GM12878 (cell line): ENCODE results near the gene SAMD1. TPM values are rescaled to one million over a fixed set of nuclear protein-coding genes. Genes with fewer than 3 reads are reported as not detected.

Experiments used
- ATAC-seq: fragments of 200-7000 bp; cut with Tn5 transposase; 3 replicates; pipeline ENCODE4 v1.9.1; 2020; ENCODE audit warnings: mild to moderate bottlenecking, moderate library complexity
- BruUV-seq: library from RNA; stranded (reverse); fragments of 400-500 nt; replicated peaks from 2 replicates; lab custom pipeline; 2021; lab: Mats Ljungman, UMichigan
- CTCF ChIA-PET: fragments of 300-600 bp; sonication (Branson Sonifier 250); formaldehyde crosslinking; extraction: SDS; loops from one replicate; lab custom pipeline; 2021; ENCODE audit warnings: inconsistent platforms; lab: Yijun Ruan, JAX
- POLR2A ChIA-PET: fragments of 350-600 bp; formaldehyde crosslinking; extraction: SDS; loops from one replicate; lab custom pipeline; 2021; ENCODE audit warnings: inconsistent platforms; lab: Charles Lee
- RAD21 ChIA-PET: fragments of 300-600 bp; sonication (Branson Sonifier 250); formaldehyde crosslinking; loops from one replicate; lab custom pipeline; 2023; ENCODE audit warnings: antibody characterized with exemption; ENCODE audit not compliant: unreplicated experiment; lab: Charles Lee
- SMC1A ChIA-PET: fragments of 300-600 bp; sonication (Branson Sonifier 250); formaldehyde crosslinking; loops from one replicate; lab custom pipeline; 2023; ENCODE audit not compliant: unreplicated experiment, uncharacterized antibody; lab: Charles Lee
- DNase-seq: peaks from one replicate; pipeline ENCODE4 v3.0.0-alpha.2; 2011; ENCODE audit warnings: low read depth, low spot score
- FAIRE-seq: peaks from 3 replicates; lab custom pipeline; 2011; peaks lifted over from hg19 to GRCh38; lab: Jason Lieb, UNC
- H2AFZ ChIP-seq: 2 replicates; pipeline ENCODE4 v1.6.0; 2011; ENCODE audit warnings: low read depth, low read length, control low read depth; ENCODE audit not compliant: control insufficient read depth
- H3K27ac ChIP-seq: 2 replicates; pipeline ENCODE4 v1.5.1; 2011; ENCODE audit warnings: control low read depth; ENCODE audit not compliant: control insufficient read depth, insufficient read depth
- H3K27me3 ChIP-seq, 2 experiments: replicated peaks in 1 of 2; 2 replicates each; pipeline versions ENCODE4 v1.6.0 to v1.6.1; 2011; ENCODE audit warnings: low read length in 1 of 2; ENCODE audit not compliant: control insufficient read depth in 2 of 2, insufficient read depth in 2 of 2
- H3K36me3 ChIP-seq, 2 experiments: 2 replicates each; pipeline ENCODE4 v1.5.1; 2011; ENCODE audit warnings: low read length in 1 of 2; ENCODE audit not compliant: control insufficient read depth in 2 of 2, insufficient read depth in 2 of 2
- H3K4me1 ChIP-seq: 2 replicates; pipeline ENCODE4 v1.6.1; 2011; ENCODE audit warnings: mild to moderate bottlenecking, low read length, moderate library complexity, mixed read lengths; ENCODE audit not compliant: control insufficient read depth, insufficient read depth
- H3K4me2 ChIP-seq: 2 replicates; pipeline ENCODE4 v1.6.0; 2011; ENCODE audit warnings: control low read depth; ENCODE audit not compliant: control insufficient read depth, insufficient read depth
- H3K4me3 ChIP-seq: fragments of 200-600 bp; sonication (generic); 2 replicates; pipeline ENCODE4 v1.5.1; 2016
- H3K79me2 ChIP-seq: 2 replicates; pipeline ENCODE4 v1.6.0; 2011; ENCODE audit warnings: low read length; ENCODE audit not compliant: control insufficient read depth, insufficient read depth
- H3K9ac ChIP-seq: 2 replicates; pipeline ENCODE4 v1.8.0; 2011; ENCODE audit warnings: low read length, control low read depth, mixed read lengths; ENCODE audit not compliant: control insufficient read depth, insufficient read depth
- H3K9me3 ChIP-seq: replicated peaks from 3 replicates; pipeline ENCODE4 v1.5.1; 2011; ENCODE audit warnings: mild to moderate bottlenecking, low read length; ENCODE audit not compliant: control insufficient read depth, insufficient read depth
- H4K20me1 ChIP-seq: 2 replicates; pipeline ENCODE4 v1.6.0; 2011; ENCODE audit not compliant: control insufficient read depth, insufficient read depth
- CBX5 ChIP-seq: sonication (generic); IDR thresholded peaks from 2 replicates; pipeline ENCODE4 v1.6.1; 2016; ENCODE audit warnings: low read depth, moderate library complexity, mild to moderate bottlenecking, inconsistent platforms
- PAX5 ChIP-seq: IDR thresholded peaks from 2 replicates; pipeline ENCODE4 v1.6.1; 2011; ENCODE audit warnings: low read depth, low read length, borderline replicate concordance
- POLR2A ChIP-seq: IDR thresholded peaks from 2 replicates; pipeline ENCODE4 v1.6.1; 2011; ENCODE audit warnings: low read depth, mild to moderate bottlenecking, low read length
- RBBP5 ChIP-seq: fragments of 200-600 bp; sonication (generic); conservative IDR thresholded peaks from 2 replicates; pipeline ENCODE4 v1.6.1; 2016
- STAT3 ChIP-seq: IDR thresholded peaks from 2 replicates; pipeline ENCODE4 v1.6.1; 2011; ENCODE audit warnings: low read depth, low read length, improper control_type of control experiment
- ZNF207 ChIP-seq: fragments of 450-650 bp; IDR thresholded peaks from 2 replicates; pipeline ENCODE4 v1.6.1; 2014; ENCODE audit warnings: antibody characterized with exemption, mild to moderate bottlenecking, borderline replicate concordance
- WGBS: methylation state at CpG from one replicate; pipeline ENCODE4 v1.1.6; 2016; ENCODE audit warnings: low lambda C conversion rate; ENCODE audit not compliant: insufficient replicate concordance, insufficient coverage; ENCODE audit errors: missing lambda C conversion rate; 5-methylcytosine and 5-hydroxymethylcytosine counted together
- in situ Hi-C: fragments of 300-500 bp; cut with MboI; formaldehyde crosslinking; loops from 9 replicates; pipeline ENCODE4 v1.14.3; 2018; ENCODE audit warnings: mixed read lengths
- intact Hi-C: fragments of 100-400 bp; cut with micrococcal nuclease; formaldehyde crosslinking; loops from one replicate; pipeline ENCODE4 v1.14.2; 2022; ENCODE audit not compliant: unreplicated experiment
- polyA plus RNA-seq, 11 experiments: library from polyadenylated mRNA; depleted of rRNA in 4 of 11; unstranded in 6 of 11; stranded (reverse) in 5 of 11; fragments of >200 nt; fragmentation: Nextera tagmentation in 4 of 11; fragmentation: Illumina TruSeq in 1 of 11; extraction: Ambion mirVana in 4 of 11; extraction: Trizol in 1 of 11; gene quantifications; 1 replicate in 1 of 11; 2 replicates in 10 of 11; pipeline versions ENCODE4 v1.2.1 to v1.2.3, GENCODE V29; 2011 to 2016; ENCODE audit warnings: inconsistent platforms in 2 of 11, missing spikeins in 2 of 11, low read depth in 1 of 11
- total RNA-seq, 4 experiments: library from RNA; depleted of rRNA in 3 of 4; stranded (reverse); fragments of >200 nt in 3 of 4; fragmentation: Illumina TruSeq in 1 of 4; extraction: Trizol in 1 of 4; gene quantifications; 2 replicates each; pipeline versions ENCODE4 v1.2.1 to v1.2.3, GENCODE V29; 2013 to 2021
- TF ChIP-seq, protein P1 (sequence below): fragments of 450-650 bp; IDR thresholded peaks from 2 replicates; pipeline ENCODE4 v1.6.1; 2017; ENCODE audit warnings: borderline replicate concordance

SAMD1 gene
- total and polyA plus RNA-seq, 10 of the 15 experiments (the other 5 are each of a cell fraction or from before 2014, with no cell fraction given), result 3.0 to 71.7 (median 19.3) TPM

DNA sequence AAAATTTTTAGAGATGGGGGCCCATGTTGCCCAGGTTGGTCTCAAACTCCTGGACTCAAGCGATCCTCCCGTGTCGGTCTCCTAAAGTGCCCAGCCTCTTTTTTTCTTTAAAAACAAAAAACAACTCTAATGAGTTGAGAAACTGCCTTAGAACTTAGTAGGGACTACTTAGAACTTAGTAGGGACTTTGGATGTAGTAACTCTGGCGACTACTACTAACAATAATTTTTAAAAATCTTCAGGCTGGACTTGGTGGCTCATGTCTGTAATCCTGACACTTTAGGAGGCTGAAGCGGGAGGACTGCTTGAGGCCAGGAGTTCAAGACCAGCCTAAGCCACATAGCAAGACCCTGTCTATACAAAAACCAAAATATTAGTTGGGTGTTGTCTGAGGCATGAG is 4.5 kb downstream of the SAMD1 start:
- Histone ChIP-seq H4K20me1 (no peaks in the 10 kb centered on the region), H3K4me1 (peaks cover 11% of the 10 kb centered on the region), H3K36me3 (peaks cover 3 to 5% of the 10 kb centered on the region in 2 experiments; a peak in 3 of 4 replicates), H3K9ac (no peak overlapping the region), H3K27me3 (no peaks in the 10 kb centered on the region), H3K79me2 (peaks cover 12% of the 10 kb centered on the region), H3K4me2 (no peak overlapping the region), H3K27ac (no peak overlapping the region), H3K4me3 (no peak overlapping the region), H3K9me3 (no peaks in the 10 kb centered on the region), H2AFZ (no peak overlapping the region)
- WGBS, result 91% methylated on average over 5 of the region's 5 CpGs
- ChIA-PET SMC1A (no interaction called here), POLR2A (no interaction called here), RAD21 (no interaction called here), CTCF (no interaction called here)
- FAIRE-seq (no peak), ATAC-seq (no peak), DNase-seq (no peak)
- BruUV-seq, result no TSS peak
- in situ Hi-C loops (no loop called here), intact Hi-C loops (no loop called here)
- TF ChIP-seq CBX5, result no peak
- no peak for TF ChIP-seq PAX5
- TF ChIP-seq RBBP5, result no peak
- TF ChIP-seq POLR2A, result no peak
- no peak for TF ChIP-seq ZNF207
- TF ChIP-seq, protein P1, sequence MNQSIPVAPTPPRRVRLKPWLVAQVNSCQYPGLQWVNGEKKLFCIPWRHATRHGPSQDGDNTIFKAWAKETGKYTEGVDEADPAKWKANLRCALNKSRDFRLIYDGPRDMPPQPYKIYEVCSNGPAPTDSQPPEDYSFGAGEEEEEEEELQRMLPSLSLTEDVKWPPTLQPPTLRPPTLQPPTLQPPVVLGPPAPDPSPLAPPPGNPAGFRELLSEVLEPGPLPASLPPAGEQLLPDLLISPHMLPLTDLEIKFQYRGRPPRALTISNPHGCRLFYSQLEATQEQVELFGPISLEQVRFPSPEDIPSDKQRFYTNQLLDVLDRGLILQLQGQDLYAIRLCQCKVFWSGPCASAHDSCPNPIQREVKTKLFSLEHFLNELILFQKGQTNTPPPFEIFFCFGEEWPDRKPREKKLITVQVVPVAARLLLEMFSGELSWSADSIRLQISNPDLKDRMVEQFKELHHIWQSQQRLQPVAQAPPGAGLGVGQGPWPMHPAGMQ, result no peak
- no peak for TF ChIP-seq STAT3
